Stimulated activated naive CD4-positive, alpha-beta T cell (primary cell): ENCODE data around the gene RRH.
"Not testable (repeated sequence)": the region's sequence is repeated elsewhere in the genome, so short reads cannot be mapped to it uniquely, and the experiment has no call there.

Experiments used
- DNase-seq, 6 experiments: peaks; one replicate each; lab custom pipeline; 2025; lab: John Stamatoyannopoulos, UW

RRH gene

DNA sequence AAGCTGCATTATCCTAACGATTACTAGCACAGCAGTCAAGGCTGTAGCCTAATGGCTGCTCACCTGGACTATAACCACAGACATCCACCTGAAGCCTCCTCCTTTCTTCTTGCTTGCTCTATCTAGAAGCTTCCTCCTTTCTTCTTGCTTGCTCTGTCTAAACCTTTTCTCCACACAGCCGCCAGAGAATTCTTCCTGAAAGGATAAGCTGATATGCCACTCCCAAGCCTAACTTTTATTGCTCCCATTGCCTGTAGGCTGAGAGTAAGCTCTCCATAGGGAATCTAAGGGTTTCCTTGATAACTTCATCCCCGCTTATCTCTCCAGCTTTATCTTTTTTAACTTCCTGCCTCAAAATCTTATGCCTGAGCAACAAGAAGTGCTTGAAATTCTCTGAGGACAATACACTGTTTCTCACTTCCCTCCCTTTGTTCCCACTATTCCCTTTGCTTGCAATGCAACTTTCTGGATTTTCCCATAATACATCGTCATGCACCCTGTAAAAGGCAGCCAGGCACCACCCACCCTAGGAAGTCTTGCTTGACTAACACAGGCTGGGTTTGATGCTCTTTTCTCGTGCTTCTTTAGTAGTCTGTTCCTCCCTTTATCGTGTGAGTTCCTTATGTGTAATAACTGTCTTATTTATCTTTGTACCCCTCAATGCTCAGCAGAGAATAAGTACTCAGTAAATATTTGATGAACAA lies 18.8 kb downstream of the RRH start:
- no peak for DNase-seq

DNA sequence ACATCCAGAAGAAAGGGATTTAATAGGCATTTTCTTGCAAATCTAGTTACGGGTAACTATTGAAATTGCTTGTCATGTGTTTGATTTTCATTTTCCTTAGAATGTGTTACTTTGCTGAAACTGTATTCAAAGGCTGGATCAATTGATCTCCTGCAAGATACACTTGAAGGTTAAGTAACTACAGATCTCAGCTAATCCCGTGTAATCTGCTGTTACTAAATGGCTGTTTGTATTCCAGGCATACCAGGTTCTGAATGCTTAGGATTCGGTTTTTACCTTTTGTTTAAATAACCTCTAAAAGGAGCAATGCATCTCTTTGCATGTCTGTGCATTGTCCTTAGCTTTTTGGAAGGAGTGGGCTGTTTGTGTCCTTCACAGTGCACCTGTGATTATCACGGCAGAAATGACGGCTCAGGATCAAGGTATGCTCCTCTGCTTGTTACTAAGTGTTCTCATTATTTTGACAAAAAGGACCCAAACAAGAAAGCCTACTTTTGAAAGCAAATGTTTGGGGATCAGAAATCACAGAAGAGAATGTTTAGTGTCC lies 20.2 kb downstream of the RRH start, which contains the start of gene LRIT3:
TSS of gene LRIT3 (plus strand) at position 212 of the 547 bp plus-strand sequence. CDS start at position 307, 95 bp downstream.
- DNase-seq, result no peak

- no peak for DNase-seq
Measured at GRCh38 chr4:109848501-109848900, 20.7 kb downstream of the RRH start.

DNA sequence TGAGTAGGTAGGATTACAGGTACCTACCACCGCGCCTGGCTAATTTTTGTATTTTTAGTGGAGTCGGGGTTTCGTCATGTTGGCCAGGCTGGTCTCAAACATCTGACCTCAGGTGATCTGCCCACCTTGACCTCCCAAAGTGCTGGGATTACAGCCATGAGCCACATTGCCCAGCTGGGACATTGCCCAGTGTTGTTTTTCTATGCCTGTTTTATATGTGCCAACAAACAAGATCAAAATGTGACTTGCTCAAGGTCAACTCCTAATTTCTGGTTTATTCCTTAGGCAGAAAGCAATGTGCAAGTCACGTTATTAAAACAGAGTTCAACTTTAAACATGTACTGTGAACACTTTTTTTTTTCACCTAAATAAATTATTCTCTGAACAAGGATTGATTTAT lies 22.8 kb downstream of the RRH start:
- no peak for DNase-seq

DNA sequence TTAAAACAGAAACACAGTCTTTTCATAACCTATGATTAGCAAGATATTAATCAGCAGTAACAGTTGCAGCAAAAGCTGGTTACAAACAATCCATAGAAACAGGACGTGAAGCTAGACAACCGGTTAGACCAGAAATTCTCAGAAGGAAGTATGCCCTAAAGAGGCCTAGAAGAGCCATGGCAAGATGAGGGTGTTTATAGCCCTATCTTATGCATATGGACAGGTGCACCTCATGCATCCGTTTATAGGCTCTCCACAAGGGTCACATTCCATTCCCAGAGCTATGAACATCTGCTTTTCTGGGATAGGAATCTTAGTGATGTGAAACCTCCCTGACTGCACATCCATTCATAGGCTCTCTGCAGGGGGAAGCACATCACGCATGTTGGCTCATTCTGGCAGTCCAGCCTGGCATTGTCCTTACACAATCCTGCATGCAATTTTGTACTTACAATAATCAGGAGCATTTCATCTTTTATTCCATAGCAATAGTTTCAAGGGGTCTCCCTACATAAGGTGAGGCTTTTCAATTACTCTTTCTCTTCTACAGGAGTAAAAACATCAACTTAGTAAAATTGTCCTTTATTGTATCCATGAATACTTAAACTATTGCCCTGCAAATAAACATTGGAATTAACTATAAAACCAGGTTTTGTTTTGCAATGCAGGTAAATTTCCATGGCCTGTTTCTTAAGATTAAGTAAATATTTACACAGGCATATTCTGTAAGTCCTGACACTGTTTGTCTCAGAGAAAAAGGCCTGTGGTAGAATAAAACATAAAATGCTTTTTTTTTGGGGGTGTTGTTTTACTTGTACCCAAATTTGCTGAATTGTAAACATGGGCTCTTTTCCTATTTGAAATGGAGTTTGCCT lies 31.9 kb downstream of the RRH start:
- not testable (repeated sequence) for DNase-seq

DNA sequence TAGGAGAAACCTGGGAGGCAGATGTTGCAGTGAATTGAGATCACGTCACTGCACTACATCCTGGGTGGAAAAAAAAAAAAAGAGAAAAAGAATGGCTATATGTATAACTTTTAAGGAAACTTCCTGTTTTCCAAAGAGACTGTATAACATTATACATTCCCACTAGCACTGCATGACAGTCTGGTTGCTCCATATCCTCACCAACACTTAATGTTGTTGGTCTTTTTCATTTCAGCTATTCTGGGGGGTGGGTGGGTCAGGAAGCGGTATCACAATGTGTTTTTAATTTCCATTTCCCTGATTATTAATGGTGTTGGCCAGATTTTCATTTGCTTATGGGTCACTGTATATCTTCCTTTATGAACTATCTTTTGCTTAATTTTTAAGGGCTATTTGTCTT lies 33.5 kb downstream of the RRH start:
- DNase-seq, result no peak

- no peak for DNase-seq
Measured at GRCh38 chr4:109861916-109862511, 34.2 kb downstream of the RRH start.

DNA sequence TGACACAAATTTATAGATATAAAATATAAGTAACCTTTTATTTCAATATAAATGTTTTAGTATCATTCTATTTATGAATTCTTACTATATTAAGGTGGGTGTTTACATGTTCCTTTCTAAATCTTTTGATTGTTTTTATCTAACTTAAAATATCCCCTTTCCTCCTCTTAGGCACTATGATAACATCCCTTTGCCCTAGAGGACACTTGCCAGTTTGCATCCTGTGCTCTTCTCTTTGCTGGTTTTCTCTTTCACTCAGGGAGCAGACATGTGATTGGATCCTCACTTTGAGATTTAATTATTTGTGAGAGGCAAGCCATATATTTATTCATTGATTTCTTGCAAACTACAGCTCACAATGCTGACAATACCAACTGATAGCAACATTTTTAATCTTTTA lies 36.4 kb downstream of the RRH start:
- DNase-seq, result no peak

- DNase-seq, result no peak
Measured at GRCh38 chr4:109870061-109870460, 42.3 kb downstream of the RRH start.

GRCh38 chr4:109872065-109872464 lies 44.3 kb downstream of the RRH start:
- DNase-seq, result no peak

DNA sequence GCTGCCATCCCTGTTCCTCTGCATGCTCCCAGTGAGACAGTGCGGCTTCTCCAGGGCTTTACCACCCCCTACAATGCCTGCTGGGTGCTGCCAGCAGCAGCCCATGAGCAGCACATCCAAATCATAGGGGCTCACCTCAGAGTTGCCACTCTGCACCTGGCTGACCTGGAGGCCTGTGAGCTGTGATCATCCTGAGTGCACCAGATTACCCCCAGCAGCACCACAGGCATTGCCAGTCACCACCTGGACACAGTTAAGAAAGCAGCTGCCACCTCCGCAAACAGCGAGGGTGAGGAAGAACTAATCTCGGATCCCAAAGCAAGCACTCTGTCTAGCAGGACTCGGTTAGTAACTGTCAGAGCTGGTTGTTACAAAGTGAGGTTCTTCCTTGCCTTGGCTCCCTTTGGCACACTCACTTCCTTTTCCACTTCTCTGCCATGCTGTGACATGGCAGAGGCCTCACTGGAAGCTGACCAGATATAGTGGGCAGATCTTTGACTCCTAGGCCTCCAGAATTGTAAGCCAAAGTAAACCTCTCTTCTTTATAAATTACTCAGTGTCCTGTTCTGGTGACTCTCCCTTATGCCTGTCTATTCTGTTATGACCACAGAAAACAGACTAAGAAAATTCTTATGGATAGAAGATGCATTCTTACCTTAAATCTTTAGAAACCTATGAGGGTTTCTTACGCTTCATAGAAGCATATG lies 45.3 kb downstream of the RRH start:
- no peak for DNase-seq

- DNase-seq, result no peak
Measured at GRCh38 chr4:109873791-109874514, 46.2 kb downstream of the RRH start.

GRCh38 chr4:109875106-109875505 lies 47.3 kb downstream of the RRH start:
- DNase-seq, result no peak

- DNase-seq, result not testable (repeated sequence)
Measured at GRCh38 chr4:109875553-109875952, 47.8 kb downstream of the RRH start.

DNA sequence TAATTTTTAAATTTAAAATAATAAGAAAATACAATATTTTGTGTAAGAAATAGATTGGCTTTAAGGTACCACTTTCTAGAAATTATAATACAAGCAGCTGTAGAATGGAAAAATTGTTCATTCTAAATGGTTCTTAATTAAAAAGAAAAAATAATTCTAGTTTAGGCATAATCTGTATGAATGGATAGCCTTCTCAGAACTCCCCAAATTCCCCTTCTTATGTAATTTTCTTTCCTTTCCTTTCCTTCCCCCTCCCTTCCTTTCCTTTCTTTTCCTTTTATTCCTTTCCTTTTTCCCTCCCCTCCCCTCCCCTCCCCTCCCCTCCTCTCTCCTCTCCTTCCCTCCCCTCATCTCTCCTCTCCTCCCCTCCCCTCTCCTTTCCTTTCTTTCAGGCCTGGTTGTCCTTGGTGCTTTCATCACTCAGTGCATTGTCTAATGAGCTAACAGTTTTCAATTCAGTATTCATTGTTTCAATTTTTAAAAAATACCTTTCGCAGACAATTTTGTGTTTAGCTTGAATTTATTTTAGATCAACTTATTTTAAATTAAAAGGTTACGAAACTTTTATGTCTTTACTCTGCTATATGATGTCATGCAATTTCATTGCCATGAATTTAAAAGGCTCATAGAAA lies 49.0 kb downstream of the RRH start:
- no peak for DNase-seq

DNA sequence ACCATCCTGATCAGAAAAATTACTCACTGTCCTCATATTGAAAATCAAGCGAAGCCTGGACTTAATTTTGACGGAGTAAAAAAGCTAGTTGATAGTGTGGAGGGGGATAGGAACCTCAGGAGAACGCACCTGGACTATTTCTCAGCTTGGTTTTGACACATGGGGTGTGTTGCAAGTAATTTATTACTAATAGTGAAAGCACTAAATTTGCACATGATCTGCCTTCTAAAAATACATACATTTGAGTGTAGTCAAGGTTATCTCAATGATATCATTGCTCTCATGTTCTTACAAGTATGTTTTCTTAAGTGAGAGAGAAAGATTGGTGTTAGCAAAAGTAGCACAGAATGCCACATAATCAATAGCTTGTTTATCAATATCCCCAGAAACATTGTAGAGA lies 49.6 kb downstream of the RRH start:
- DNase-seq, result no peak

DNA sequence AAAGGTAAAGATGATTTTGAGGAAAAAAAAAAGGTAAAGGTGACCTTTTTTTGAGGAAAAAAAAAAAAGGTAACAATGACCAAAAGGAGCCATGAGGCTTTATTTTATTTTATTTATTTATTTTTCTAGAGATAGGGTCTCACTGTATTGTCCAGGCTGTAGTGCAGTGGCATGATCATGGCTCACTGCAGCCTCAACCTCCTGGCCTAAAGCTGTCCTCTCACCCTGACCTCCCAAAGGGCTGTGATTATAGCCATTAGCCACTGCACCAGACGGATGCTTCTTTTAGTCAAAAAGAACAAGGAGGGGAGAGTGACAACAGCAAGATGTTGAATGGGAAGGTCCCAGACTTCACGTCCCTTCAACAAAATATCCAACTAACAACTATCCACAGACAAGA lies 50.6 kb downstream of the RRH start:
- DNase-seq, result no peak

GRCh38 chr4:109879081-109879480 lies 51.3 kb downstream of the RRH start:
- DNase-seq, result no peak

DNA sequence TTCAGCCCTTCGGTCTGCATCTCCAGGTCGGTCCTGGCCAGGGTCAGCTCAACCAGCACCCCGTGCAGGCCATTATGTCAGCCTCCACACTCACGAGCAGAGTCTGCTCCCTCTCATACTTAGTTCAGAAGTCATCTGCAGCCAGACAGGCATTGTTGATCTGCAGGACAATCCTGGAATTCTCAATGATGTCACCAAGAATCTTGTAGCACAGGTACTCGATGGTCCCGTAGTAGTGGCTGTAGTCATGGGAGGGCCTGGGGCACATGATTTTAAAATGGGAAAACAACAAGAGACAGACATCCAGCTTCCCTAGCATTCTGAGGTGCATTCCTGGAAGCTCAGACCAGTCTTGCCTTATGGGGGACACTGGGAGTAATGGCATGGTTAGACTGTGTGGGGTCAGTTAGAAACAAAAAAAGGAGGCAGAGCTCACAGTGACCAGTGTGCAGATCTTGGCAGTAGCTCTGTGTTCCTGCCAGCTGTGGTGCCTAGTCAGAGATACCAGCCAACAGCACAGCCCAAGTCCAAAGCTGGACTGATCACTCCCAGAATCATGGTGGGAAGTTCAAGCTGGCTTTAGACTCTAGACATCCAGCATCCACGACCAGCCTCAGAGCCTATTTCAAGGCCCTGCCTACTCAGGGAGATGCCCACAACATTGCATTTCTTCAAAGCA lies 52.0 kb downstream of the RRH start:
- no peak for DNase-seq

GRCh38 chr4:109886303-109886702 lies 58.5 kb downstream of the RRH start:
- DNase-seq, result no peak
